OCI-LY1 (cell line): Measurements from ENCODE around the gene WDFY4.

Source experiments
- H2AFZ ChIP-seq: fragments of 200-600 bp; sonication (generic), shearing (Covaris generic); 2 replicates; pipeline ENCODE4 v1.6.0; 2014; ENCODE audit warnings: antibody characterized with exemption, mild to moderate bottlenecking, low read length
- H3F3A ChIP-seq: fragments of 200-600 bp; sonication (generic), shearing (Covaris generic); 2 replicates; pipeline ENCODE4 v1.6.0; 2014; ENCODE audit warnings: mild to moderate bottlenecking, antibody characterized with exemption, low read length, moderate library complexity; ENCODE audit not compliant: insufficient read depth
- H3K27ac ChIP-seq: fragments of 200-600 bp; sonication (generic); 2 replicates; pipeline ENCODE4 v1.5.1; 2014; ENCODE audit warnings: low read length, mixed run types, mild to moderate bottlenecking, low read depth; ENCODE audit not compliant: poor library complexity, severe bottlenecking
- H3K27me3 ChIP-seq: fragments of 200-600 bp; sonication (generic); 2 replicates; pipeline ENCODE4 v1.6.0; 2014; ENCODE audit warnings: antibody characterized with exemption, mild to moderate bottlenecking, low read length, moderate library complexity; ENCODE audit not compliant: insufficient read depth
- H3K36me3 ChIP-seq: fragments of 200-600 bp; sonication (generic); 2 replicates; pipeline ENCODE4 v1.6.1; 2014; ENCODE audit warnings: mild to moderate bottlenecking, antibody characterized with exemption, low read length, moderate library complexity, mixed read lengths; ENCODE audit not compliant: insufficient read depth
- H3K4me1 ChIP-seq: fragments of 200-600 bp; sonication (generic); 2 replicates; pipeline ENCODE4 v1.5.1; 2014; ENCODE audit warnings: mild to moderate bottlenecking, low read length, moderate library complexity; ENCODE audit not compliant: insufficient read depth, severe bottlenecking
- H3K4me2 ChIP-seq: fragments of 200-600 bp; sonication (generic), shearing (Covaris generic); 2 replicates; pipeline ENCODE4 v1.6.1; 2014; ENCODE audit warnings: low read length
- H3K4me3 ChIP-seq: fragments of 200-600 bp; sonication (generic); 2 replicates; pipeline ENCODE4 v1.5.1; 2014; ENCODE audit warnings: low read length, low read depth, mild to moderate bottlenecking, mixed read lengths; ENCODE audit not compliant: poor library complexity, severe bottlenecking
- H3K79me2 ChIP-seq: fragments of 200-600 bp; shearing (Covaris generic); 2 replicates; pipeline ENCODE4 v1.6.1; 2016; ENCODE audit warnings: mixed run types, low read length, mixed read lengths; ENCODE audit not compliant: insufficient read depth
- H3K9ac ChIP-seq: fragments of 200-600 bp; sonication (generic), shearing (Covaris generic); 2 replicates; pipeline ENCODE4 v1.6.1; 2014; ENCODE audit warnings: mild to moderate bottlenecking, low read length, mixed read lengths
- H3K9me2 ChIP-seq: fragments of 200-600 bp; sonication (generic), shearing (Covaris generic); 2 replicates; pipeline ENCODE4 v1.6.1; 2014; ENCODE audit warnings: low read depth, mild to moderate bottlenecking, low read length, mixed read lengths
- H3K9me3 ChIP-seq: fragments of 200-600 bp; shearing (Covaris generic); 2 replicates; pipeline ENCODE4 v1.6.1; 2014; ENCODE audit warnings: low read length, mixed read lengths
- H4K20me1 ChIP-seq: fragments of 200-600 bp; sonication (generic), shearing (Covaris generic); 2 replicates; pipeline ENCODE4 v1.6.0; 2016; ENCODE audit warnings: mild to moderate bottlenecking, low read length; ENCODE audit not compliant: insufficient read depth
- CTCF ChIP-seq: fragments of 200-600 bp; sonication (generic), shearing (Covaris generic); IDR thresholded peaks from 2 replicates; pipeline ENCODE4 v1.5.1; 2017; ENCODE audit warnings: mild to moderate bottlenecking, antibody characterized with exemption, low read length, moderate library complexity, mixed read lengths
- EZH2 ChIP-seq: fragments of 200-600 bp; sonication (generic), shearing (Covaris generic); IDR thresholded peaks from 2 replicates; pipeline ENCODE4 v1.8.0; 2017; ENCODE audit warnings: borderline replicate concordance, mixed run types, mild to moderate bottlenecking, antibody characterized with exemption, low read length, moderate library complexity, mixed read lengths

Gene WDFY4

GRCh38 chr10:48790457-48791044 lies 105.9 kb downstream of the WDFY4 start:
- Histone ChIP-seq H3F3A (no peaks in the 10 kb centered on the region), H3K9me3 (no peaks in the 10 kb centered on the region), H3K27ac (no peak overlapping the region), H3K79me2 (no peaks in the 10 kb centered on the region), H3K9ac (no peak overlapping the region), H4K20me1 (no peaks in the 10 kb centered on the region), H3K4me1 (no peaks in the 10 kb centered on the region), H3K4me3 (no peak overlapping the region), H3K9me2 (no peaks in the 10 kb centered on the region), H2AFZ (no peak overlapping the region), H3K27me3 (no peaks in the 10 kb centered on the region), H3K4me2 (no peak overlapping the region), H3K36me3 (peaks cover 91% of the 10 kb centered on the region)
- TF ChIP-seq EZH2 (no peak), CTCF (no peak)

GRCh38 chr10:48791267-48791928 lies 106.7 kb downstream of the WDFY4 start:
- H3K9me3 ChIP-seq, result no peaks in the 10 kb centered on the region
- H3K27me3 ChIP-seq, result no peaks in the 10 kb centered on the region
- H3K9me2 ChIP-seq, result no peaks in the 10 kb centered on the region
- no peaks in the 10 kb centered on the region for H3F3A ChIP-seq
- no peak overlapping the region for H3K4me2 ChIP-seq
- no peak overlapping the region for H3K9ac ChIP-seq
- H4K20me1 ChIP-seq, result no peaks in the 10 kb centered on the region
- H3K4me1 ChIP-seq, result no peaks in the 10 kb centered on the region
- H3K36me3 ChIP-seq, result peaks cover 91% of the 10 kb centered on the region
- H3K4me3 ChIP-seq, result no peak overlapping the region
- no peak for TF ChIP-seq EZH2
- H3K79me2 ChIP-seq, result no peaks in the 10 kb centered on the region
- no peak overlapping the region for H2AFZ ChIP-seq
- no peak overlapping the region for H3K27ac ChIP-seq

GRCh38 chr10:48792121-48792520 lies 107.4 kb downstream of the WDFY4 start:
- no peaks in the 10 kb centered on the region for H3K9me3 ChIP-seq
- H3K27ac ChIP-seq, result no peak overlapping the region
- no peaks in the 10 kb centered on the region for H3K27me3 ChIP-seq
- no peak overlapping the region for H3K9ac ChIP-seq
- no peak overlapping the region for H3K4me2 ChIP-seq
- no peak overlapping the region for H3K4me3 ChIP-seq
- no peaks in the 10 kb centered on the region for H4K20me1 ChIP-seq
- no peaks in the 10 kb centered on the region for H3F3A ChIP-seq
- no peak overlapping the region for H2AFZ ChIP-seq
- no peaks in the 10 kb centered on the region for H3K4me1 ChIP-seq
- TF ChIP-seq CTCF (no peak), EZH2 (no peak)
- H3K79me2 ChIP-seq, result no peaks in the 10 kb centered on the region
- H3K36me3 ChIP-seq, result peaks cover 91% of the 10 kb centered on the region
- no peaks in the 10 kb centered on the region for H3K9me2 ChIP-seq
